AG09309 (cell line): ENCODE results near the gene SYTL5.
A peak's percentile ranks its signal among the peaks of the same experiment; 100 is the strongest.

ENCODE experiments used
- DNase-seq: peaks from one replicate; pipeline ENCODE4 v3.0.0-alpha.2; 2010; ENCODE audit warnings: low read depth
- H3K4me3 ChIP-seq: 2 replicates; pipeline ENCODE4 v1.5.1; 2011; ENCODE audit warnings: mild to moderate bottlenecking, low read depth, low read length, moderate library complexity; ENCODE audit not compliant: control insufficient read depth
- TF ChIP-seq, protein P1 (sequence below): IDR thresholded peaks from 2 replicates; pipeline ENCODE4 v1.5.1; 2011; ENCODE audit warnings: mild to moderate bottlenecking, low read depth, low read length, inconsistent platforms; ENCODE audit not compliant: insufficient read depth, control insufficient read depth; ENCODE audit errors: missing control alignments

SYTL5 gene

DNA sequence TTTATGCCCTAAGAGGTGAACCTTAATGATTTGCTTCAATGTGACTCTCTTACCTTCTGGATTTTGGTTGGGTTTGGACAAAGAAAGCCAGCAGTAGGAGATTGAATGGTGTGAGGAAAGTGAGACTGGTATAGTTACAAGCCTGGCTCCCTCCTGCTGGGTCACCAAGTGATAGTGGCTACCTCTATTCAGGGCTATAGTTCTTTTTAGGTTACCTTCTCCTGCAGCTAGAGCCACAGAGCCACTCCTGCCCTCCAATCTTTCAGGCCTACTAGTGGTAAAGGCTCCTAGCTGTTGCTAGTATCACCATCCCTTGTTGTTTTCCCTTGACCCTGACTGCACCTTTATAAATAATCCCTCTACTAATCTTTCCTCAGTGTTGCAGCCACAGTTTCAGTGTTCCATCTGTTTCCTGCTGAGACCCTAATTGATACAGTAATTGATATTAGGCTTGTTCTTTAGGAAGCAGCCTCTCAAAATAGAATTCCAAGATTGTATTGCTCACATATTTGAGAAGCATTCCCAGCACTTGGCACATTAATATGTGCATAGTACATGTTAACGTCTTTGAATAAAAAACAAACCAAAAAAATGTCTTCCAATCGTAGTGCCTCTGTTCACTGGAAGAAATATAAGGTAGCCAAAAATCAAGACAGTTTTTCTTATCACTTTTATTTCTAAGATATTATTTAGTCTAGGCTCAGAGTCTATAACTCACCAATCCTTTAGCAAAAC is 132.0 kb downstream of the SYTL5 start:
- TF ChIP-seq, protein P1, sequence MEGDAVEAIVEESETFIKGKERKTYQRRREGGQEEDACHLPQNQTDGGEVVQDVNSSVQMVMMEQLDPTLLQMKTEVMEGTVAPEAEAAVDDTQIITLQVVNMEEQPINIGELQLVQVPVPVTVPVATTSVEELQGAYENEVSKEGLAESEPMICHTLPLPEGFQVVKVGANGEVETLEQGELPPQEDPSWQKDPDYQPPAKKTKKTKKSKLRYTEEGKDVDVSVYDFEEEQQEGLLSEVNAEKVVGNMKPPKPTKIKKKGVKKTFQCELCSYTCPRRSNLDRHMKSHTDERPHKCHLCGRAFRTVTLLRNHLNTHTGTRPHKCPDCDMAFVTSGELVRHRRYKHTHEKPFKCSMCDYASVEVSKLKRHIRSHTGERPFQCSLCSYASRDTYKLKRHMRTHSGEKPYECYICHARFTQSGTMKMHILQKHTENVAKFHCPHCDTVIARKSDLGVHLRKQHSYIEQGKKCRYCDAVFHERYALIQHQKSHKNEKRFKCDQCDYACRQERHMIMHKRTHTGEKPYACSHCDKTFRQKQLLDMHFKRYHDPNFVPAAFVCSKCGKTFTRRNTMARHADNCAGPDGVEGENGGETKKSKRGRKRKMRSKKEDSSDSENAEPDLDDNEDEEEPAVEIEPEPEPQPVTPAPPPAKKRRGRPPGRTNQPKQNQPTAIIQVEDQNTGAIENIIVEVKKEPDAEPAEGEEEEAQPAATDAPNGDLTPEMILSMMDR: no peak

GRCh38 chrX:38138900-38139299 is 132.5 kb downstream of the SYTL5 start:
- H3K4me3 ChIP-seq: no peak overlapping the region
- DNase-seq: no peak
- TF ChIP-seq, protein P1: no peak

More for the DNA sequence above, 132.0 kb downstream of the SYTL5 start:
- DNase-seq: no peak
- no peak overlapping the region for H3K4me3 ChIP-seq

GRCh38 chrX:38142610-38143009 is 136.3 kb downstream of the SYTL5 start:
- TF ChIP-seq, protein P1: no peak
- peak; percentile 32 for DNase-seq
- H3K4me3 ChIP-seq: no peak overlapping the region

DNA sequence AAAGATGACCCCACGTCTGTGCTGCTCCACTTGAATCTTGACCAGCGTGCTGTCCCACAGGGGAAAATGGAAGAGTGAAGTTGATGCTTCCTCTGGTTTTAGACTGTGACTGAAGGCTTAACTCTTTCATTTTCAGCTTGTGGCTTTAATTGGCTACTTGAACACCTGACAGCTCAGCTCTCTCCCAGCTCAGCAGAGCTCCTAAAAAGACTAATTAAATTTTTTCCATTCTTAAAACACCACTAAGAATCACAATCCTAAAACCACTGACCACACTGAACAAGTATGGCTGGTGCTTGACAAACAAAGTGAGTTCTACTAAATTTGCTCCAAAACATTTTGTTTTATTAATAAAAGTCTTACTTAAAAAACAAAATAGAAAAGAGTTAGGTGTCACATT is 142.7 kb downstream of the SYTL5 start:
- no peak overlapping the region for H3K4me3 ChIP-seq
- TF ChIP-seq, protein P1: no peak
- DNase-seq: no peak

DNA sequence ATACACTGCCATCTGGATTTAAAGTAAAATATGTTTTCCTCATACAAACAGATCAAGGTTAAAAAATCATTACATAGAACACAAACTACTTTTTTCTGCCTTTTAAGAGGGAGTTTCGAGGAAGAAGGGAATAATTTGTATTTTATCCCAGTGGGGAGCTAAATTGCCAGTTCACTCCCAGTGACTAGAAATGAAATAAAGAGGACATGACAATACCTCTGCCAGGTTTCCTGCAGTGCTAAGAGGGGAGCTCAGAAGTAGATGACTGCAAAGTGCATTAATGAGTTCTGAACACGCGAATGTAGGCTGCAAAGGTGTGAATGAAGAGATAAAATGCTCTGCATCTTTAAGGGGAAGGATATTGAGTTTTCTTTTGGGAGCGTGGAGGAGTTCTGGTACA is 144.6 kb downstream of the SYTL5 start:
- TF ChIP-seq, protein P1: no peak
- H3K4me3 ChIP-seq: no peak overlapping the region
- no peak for DNase-seq

- TF ChIP-seq, protein P1: no peak
- peak; percentile 13 for DNase-seq
- no peak overlapping the region for H3K4me3 ChIP-seq
Measured at GRCh38 chrX:38151441-38151840, 145.1 kb downstream of the SYTL5 start.
